ENCODE results near the gene FAM76B. TPM values are rescaled to one million over a fixed set of nuclear protein-coding genes. Genes with fewer than 3 reads are reported as not detected.
A peak's percentile ranks its signal among the peaks of the same experiment; 100 is the strongest.
"Not testable (repeated sequence)": the region's sequence is repeated elsewhere in the genome, so short reads cannot be mapped to it uniquely, and the experiment has no call there.

Gene FAM76B
- total RNA-seq = 10 to 100 TPM; 54.6 to 58.8 TPM
- 10 to 100 TPM; 11.7 to 12.1 (median 11.7) TPM for polyA plus RNA-seq
- total RNA-seq = 32.8 to 80.7 (median 60.8) reads per million in 6 experiments

GRCh38 chr11:95789506-95790122 is at the start of gene FAM76B:
Gene FAM76B (minus strand): TSS chr11:95789782. CDS start chr11:95789478, 304 bp downstream.
- Mint-ChIP-seq H3K4me3 (peak within 1 kb of the TSS; percentile 99 to 100 (median 100)), H3K9me3 (no peaks in the 10 kb centered on the region), H3K27me3 (peaks cover 0 to 4% (median 0%) of the 10 kb centered on the region in 5 donors), H3K27ac (peak within 1 kb of the TSS; percentile 99 to 100 (median 100)), H3K36me3 (peaks cover 0 to 42% (median 10%) of the 10 kb centered on the region in 3 donors), H3K4me1 (peaks cover 24 to 65% (median 56%) of the 10 kb centered on the region in 4 donors)
- ATAC-seq (peak; percentile 70 to 71), DNase-seq (peak; percentile 90 to 100 (median 98))
- POLR2A ChIA-PET = interaction anchor here (0.6 to 4.6 kb wide), 24 partner anchors 9 to 866 kb away, joined by 3 to 76 read pairs (median 4); partner anchors contain the start of genes CCDC82, CWC15, ENDOD1 and JRKL

GRCh38 chr11:95835768-95836488 is 46.3 kb upstream of the FAM76B start:
- DNase-seq (peak; percentile 22 to 77 (median 51)), ATAC-seq (peak; percentile 84 to 92)
- H3K27ac Mint-ChIP-seq = peak overlapping the region in 5 of 10 donors; percentile 1 to 70 (median 8)
- H3K9me3 Mint-ChIP-seq = no peaks in the 10 kb centered on the region
- H3K36me3 Mint-ChIP-seq = peaks cover 0 to 71% (median 12%) of the 10 kb centered on the region in 3 donors
- H3K27me3 Mint-ChIP-seq = no peaks in the 10 kb centered on the region
- POLR2A ChIA-PET = interaction anchor here (0.9 to 1.5 kb wide), 5 partner anchors 9 to 590 kb away, joined by 3 to 5 read pairs (median 3); partner anchors contain the start of genes CCDC82, JRKL and MAML2
- H3K4me1 Mint-ChIP-seq = peaks cover 0 to 3% (median 0%) of the 10 kb centered on the region in 4 donors
- H3K4me3 Mint-ChIP-seq = no peak overlapping the region

GRCh38 chr11:95835351-95835750 is 45.8 kb upstream of the FAM76B start:
- no peaks in the 10 kb centered on the region for H3K9me3 Mint-ChIP-seq
- peaks cover 0 to 75% (median 15%) of the 10 kb centered on the region in 3 donors for H3K36me3 Mint-ChIP-seq
- ATAC-seq (no peak), DNase-seq (no peak)
- POLR2A ChIA-PET = interaction anchor here (0.9 to 1.5 kb wide), 4 partner anchors 10 to 558 kb away, joined by 3 to 5 read pairs (median 3); partner anchors contain the start of genes CCDC82, JRKL and MAML2
- peaks cover 0 to 3% (median 0%) of the 10 kb centered on the region in 4 donors for H3K4me1 Mint-ChIP-seq
- H3K27me3 Mint-ChIP-seq = no peaks in the 10 kb centered on the region
- peak overlapping the region in 2 of 10 donors; percentile 1 to 15 for H3K27ac Mint-ChIP-seq
- H3K4me3 Mint-ChIP-seq = no peak overlapping the region

GRCh38 chr11:95833378-95833777 is 43.8 kb upstream of the FAM76B start:
- no peak for ATAC-seq
- Mint-ChIP-seq H3K4me3 (no peak overlapping the region), H3K9me3 (no peaks in the 10 kb centered on the region), H3K27ac (peak overlapping the region in 2 of 10 donors; percentile 29 to 63), H3K27me3 (no peaks in the 10 kb centered on the region), H3K36me3 (peaks cover 0 to 72% (median 15%) of the 10 kb centered on the region in 3 donors), H3K4me1 (peaks cover 0 to 3% (median 0%) of the 10 kb centered on the region in 4 donors)
- DNase-seq = no peak
- POLR2A ChIA-PET = interaction anchor here (0.6 kb wide), 1 partner anchor 17 kb away, joined by 3 read pairs; no protein-coding TSS in a partner anchor

GRCh38 chr11:95832763-95833162 is 43.2 kb upstream of the FAM76B start:
- Mint-ChIP-seq H3K4me3 (no peak overlapping the region), H3K36me3 (peaks cover 0 to 75% (median 15%) of the 10 kb centered on the region in 3 donors), H3K4me1 (peaks cover 0 to 3% (median 0%) of the 10 kb centered on the region in 4 donors), H3K9me3 (no peaks in the 10 kb centered on the region), H3K27ac (peak overlapping the region in 5 of 10 donors; percentile 10 to 67 (median 19)), H3K27me3 (no peaks in the 10 kb centered on the region)
- no peak for DNase-seq
- POLR2A ChIA-PET = interaction anchor here (0.6 kb wide), 1 partner anchor 592 kb away, joined by 3 read pairs; no protein-coding TSS in a partner anchor
- no peak for ATAC-seq

- H3K27ac Mint-ChIP-seq = peak overlapping the region in 3 of 10 donors; percentile 34 to 77 (median 62)
- peaks cover 0 to 74% (median 15%) of the 10 kb centered on the region in 3 donors for H3K36me3 Mint-ChIP-seq
- H3K4me3 Mint-ChIP-seq = no peak overlapping the region
Observed at GRCh38 chr11:95831198-95831883, 41.8 kb upstream of the FAM76B start.

GRCh38 chr11:95829580-95830259 is 40.1 kb upstream of the FAM76B start:
- peak overlapping the region in 8 of 10 donors; percentile 2 to 63 (median 16) for H3K27ac Mint-ChIP-seq
- ATAC-seq = no peak
- peaks cover 6 to 77% (median 14%) of the 10 kb centered on the region in 3 donors for H3K36me3 Mint-ChIP-seq
- no peak overlapping the region for H3K4me3 Mint-ChIP-seq
- DNase-seq = no peak
- H3K9me3 Mint-ChIP-seq = no peaks in the 10 kb centered on the region
- POLR2A ChIA-PET = interaction anchor here (0.5 kb wide), 1 partner anchor 444 kb away, joined by 4 read pairs; no protein-coding TSS in a partner anchor
- H3K27me3 Mint-ChIP-seq = no peaks in the 10 kb centered on the region
- no peaks in the 10 kb centered on the region for H3K4me1 Mint-ChIP-seq

More at GRCh38 chr11:95831198-95831883, 41.8 kb upstream of the FAM76B start:
- H3K9me3 Mint-ChIP-seq = no peaks in the 10 kb centered on the region
- POLR2A ChIA-PET = no interaction called here
- ATAC-seq (no peak), DNase-seq (no peak)
- no peaks in the 10 kb centered on the region for H3K27me3 Mint-ChIP-seq
- peaks cover 0 to 3% (median 0%) of the 10 kb centered on the region in 4 donors for H3K4me1 Mint-ChIP-seq

GRCh38 chr11:95827696-95828095 is 38.1 kb upstream of the FAM76B start:
- POLR2A ChIA-PET = no interaction called here
- no peak overlapping the region for H3K4me3 Mint-ChIP-seq
- peaks cover 12 to 77% (median 14%) of the 10 kb centered on the region in 3 donors for H3K36me3 Mint-ChIP-seq
- H3K27ac Mint-ChIP-seq = peak overlapping the region in 3 of 10 donors; percentile 16 to 60 (median 20)
- H3K4me1 Mint-ChIP-seq = no peaks in the 10 kb centered on the region
- no peaks in the 10 kb centered on the region for H3K27me3 Mint-ChIP-seq
- H3K9me3 Mint-ChIP-seq = no peaks in the 10 kb centered on the region
- ATAC-seq = no peak
- DNase-seq = no peak

GRCh38 chr11:95821640-95822039 is 32.1 kb upstream of the FAM76B start:
- DNase-seq (no peak), ATAC-seq (no peak)
- Mint-ChIP-seq H3K27ac (peak overlapping the region in 5 of 10 donors; percentile 10 to 56 (median 35)), H3K9me3 (no peaks in the 10 kb centered on the region), H3K4me1 (peaks cover 0 to 3% (median 0%) of the 10 kb centered on the region in 4 donors), H3K27me3 (no peaks in the 10 kb centered on the region), H3K4me3 (no peak overlapping the region), H3K36me3 (peaks cover 12 to 78% (median 25%) of the 10 kb centered on the region in 3 donors)
- POLR2A ChIA-PET = no interaction called here

GRCh38 chr11:95816037-95816436 is 26.5 kb upstream of the FAM76B start:
- DNase-seq = no peak
- Mint-ChIP-seq H3K27me3 (no peaks in the 10 kb centered on the region), H3K9me3 (no peaks in the 10 kb centered on the region), H3K4me1 (peaks cover 0 to 3% (median 0%) of the 10 kb centered on the region in 4 donors), H3K36me3 (peaks cover 0 to 62% (median 13%) of the 10 kb centered on the region in 3 donors), H3K27ac (peak overlapping the region in 2 of 10 donors; percentile 7 to 21), H3K4me3 (no peak overlapping the region)
- POLR2A ChIA-PET = no interaction called here
- no peak for ATAC-seq

GRCh38 chr11:95811052-95811451 is 21.5 kb upstream of the FAM76B start:
- not testable (repeated sequence) for H3K9me3 Mint-ChIP-seq, DNase-seq, H3K4me3 Mint-ChIP-seq, ATAC-seq, H3K27ac Mint-ChIP-seq, H3K27me3 Mint-ChIP-seq, H3K4me1 Mint-ChIP-seq
- POLR2A ChIA-PET = interaction anchor here (0.6 kb wide), 1 partner anchor 400 kb away, joined by 4 read pairs; no protein-coding TSS in a partner anchor
- H3K36me3 Mint-ChIP-seq = peaks cover 0 to 26% (median 9%) of the 10 kb centered on the region in 3 donors
